Activated CD8-positive, alpha-beta T cell treated with anti-CD3 and anti-CD28 coated beads, Interleukin-2, amount 10 ng/mL, durations not matched to agents 7 days and 5 days (primary cell): Measurements from ENCODE around the gene GSG1L. TPM values are rescaled to one million over a fixed set of nuclear protein-coding genes. Genes with fewer than 3 reads are reported as not detected.

Source experiments
- ATAC-seq: fragments of 150-1000 bp; cut with Tn5 transposase; one replicate; pipeline ENCODE4 v1.10.0; 2021; ENCODE audit warnings: moderate library complexity
- CTCF ChIA-PET: fragments of 350-600 bp; sonication (Branson Sonifier 250); formaldehyde crosslinking; loops from one replicate; lab custom pipeline; 2021; ENCODE audit warnings: antibody characterized with exemption; lab: Charles Lee
- POLR2A ChIA-PET: fragments of 350-600 bp; sonication (Branson Sonifier 250); formaldehyde crosslinking; loops from one replicate; lab custom pipeline; 2021; ENCODE audit warnings: antibody characterized with exemption; lab: Charles Lee
- DNase-seq: peaks from one replicate; pipeline ENCODE4 v3.0.0-alpha.2; 2020
- H3K27ac Mint-ChIP-seq: one replicate; pipeline ENCODE4 v1.8.0; 2021; ENCODE audit warnings: mild to moderate bottlenecking, mixed read lengths
- H3K27me3 Mint-ChIP-seq: one replicate; pipeline ENCODE4 v1.8.0; 2021; ENCODE audit warnings: low read depth, mixed read lengths
- H3K36me3 Mint-ChIP-seq: one replicate; pipeline ENCODE4 v1.8.0; 2021; ENCODE audit warnings: low read depth, mixed read lengths
- H3K4me1 Mint-ChIP-seq: one replicate; pipeline ENCODE4 v1.8.0; 2021; ENCODE audit warnings: low read depth, mixed read lengths
- H3K4me3 Mint-ChIP-seq: one replicate; pipeline ENCODE4 v1.8.0; 2021; ENCODE audit warnings: mild to moderate bottlenecking, mixed read lengths
- H3K9me3 Mint-ChIP-seq: one replicate; pipeline ENCODE4 v1.8.0; 2022; ENCODE audit warnings: mixed read lengths; ENCODE audit not compliant: insufficient read depth
- total RNA-seq, 2 experiments: library from RNA; stranded (reverse); gene quantifications; one replicate each; pipeline ENCODE4 v1.2.3, GENCODE V29; 2021

Gene GSG1L
- total RNA-seq, 2 experiments from 2014 or later, result 0.08 to 0.39 TPM

- Mint-ChIP-seq H3K27me3 (no peaks in the 10 kb centered on the region), H3K27ac (no peak overlapping the region), H3K9me3 (no peaks in the 10 kb centered on the region), H3K36me3 (no peaks in the 10 kb centered on the region), H3K4me1 (no peaks in the 10 kb centered on the region), H3K4me3 (no peak overlapping the region)
- ATAC-seq (no peak), DNase-seq (no peak)
- POLR2A ChIA-PET, result no interaction called here
- CTCF ChIA-PET, result no interaction called here
These were observed 278.9 kb downstream of the GSG1L start for GRCh38 chr16:27784351-27785306.

GRCh38 chr16:27781981-27782880, 281.3 kb downstream of the GSG1L start:
- no peak overlapping the region for H3K4me3 Mint-ChIP-seq
- H3K27me3 Mint-ChIP-seq, result no peaks in the 10 kb centered on the region
- ATAC-seq, result no peak
- no peaks in the 10 kb centered on the region for H3K9me3 Mint-ChIP-seq
- no peaks in the 10 kb centered on the region for H3K4me1 Mint-ChIP-seq
- H3K36me3 Mint-ChIP-seq, result no peaks in the 10 kb centered on the region
- POLR2A ChIA-PET, result no interaction called here
- CTCF ChIA-PET, result no interaction called here
- no peak for DNase-seq
- no peak overlapping the region for H3K27ac Mint-ChIP-seq

- CTCF ChIA-PET, result no interaction called here
- no peak for DNase-seq
- H3K9me3 Mint-ChIP-seq, result no peaks in the 10 kb centered on the region
These were observed 282.4 kb downstream of the GSG1L start for GRCh38 chr16:27781195-27781524.

GRCh38 chr16:27780468-27781194, 282.9 kb downstream of the GSG1L start:
- ATAC-seq, result no peak
- Mint-ChIP-seq H3K9me3 (no peaks in the 10 kb centered on the region), H3K4me1 (no peaks in the 10 kb centered on the region), H3K27me3 (no peaks in the 10 kb centered on the region), H3K36me3 (no peaks in the 10 kb centered on the region), H3K4me3 (no peak overlapping the region), H3K27ac (no peak overlapping the region)
- no peak for DNase-seq
- ChIA-PET CTCF (no interaction called here), POLR2A (no interaction called here)

More at GRCh38 chr16:27781195-27781524, 282.4 kb downstream of the GSG1L start:
- Mint-ChIP-seq H3K4me1 (no peaks in the 10 kb centered on the region), H3K27ac (no peak overlapping the region), H3K36me3 (no peaks in the 10 kb centered on the region), H3K4me3 (no peak overlapping the region), H3K27me3 (no peaks in the 10 kb centered on the region)
- POLR2A ChIA-PET, result no interaction called here
- ATAC-seq, result no peak

- Mint-ChIP-seq H3K4me1 (no peaks in the 10 kb centered on the region), H3K9me3 (no peaks in the 10 kb centered on the region), H3K27me3 (no peaks in the 10 kb centered on the region), H3K27ac (no peak overlapping the region), H3K4me3 (no peak overlapping the region), H3K36me3 (no peaks in the 10 kb centered on the region)
- POLR2A ChIA-PET, result interaction anchor here (0.6 kb wide), 1 partner anchor 17 kb away, joined by 4 read pairs; no protein-coding TSS in a partner anchor
- DNase-seq, result no peak
- CTCF ChIA-PET, result no interaction called here
- no peak for ATAC-seq
These were observed 283.8 kb downstream of the GSG1L start for GRCh38 chr16:27779641-27780164.

- CTCF ChIA-PET, result no interaction called here
These were observed 284.5 kb downstream of the GSG1L start for GRCh38 chr16:27778926-27779570.

GRCh38 chr16:27778171-27778925, 285.2 kb downstream of the GSG1L start:
- Mint-ChIP-seq H3K27me3 (no peaks in the 10 kb centered on the region), H3K4me3 (no peak overlapping the region), H3K36me3 (no peaks in the 10 kb centered on the region), H3K9me3 (no peaks in the 10 kb centered on the region), H3K4me1 (no peaks in the 10 kb centered on the region), H3K27ac (no peak overlapping the region)
- ATAC-seq (no peak), DNase-seq (no peak)
- ChIA-PET POLR2A (no interaction called here), CTCF (no interaction called here)

More at GRCh38 chr16:27778926-27779570, 284.5 kb downstream of the GSG1L start:
- Mint-ChIP-seq H3K27ac (no peak overlapping the region), H3K4me1 (no peaks in the 10 kb centered on the region), H3K9me3 (no peaks in the 10 kb centered on the region), H3K36me3 (no peaks in the 10 kb centered on the region), H3K4me3 (no peak overlapping the region), H3K27me3 (no peaks in the 10 kb centered on the region)
- ATAC-seq (no peak), DNase-seq (no peak)
- POLR2A ChIA-PET, result no interaction called here

- Mint-ChIP-seq H3K4me1 (no peaks in the 10 kb centered on the region), H3K27ac (no peak overlapping the region), H3K9me3 (no peaks in the 10 kb centered on the region), H3K36me3 (no peaks in the 10 kb centered on the region), H3K27me3 (no peaks in the 10 kb centered on the region), H3K4me3 (no peak overlapping the region)
- no peak for DNase-seq
- ATAC-seq, result no peak
- ChIA-PET CTCF (no interaction called here), POLR2A (no interaction called here)
These were observed 286.0 kb downstream of the GSG1L start for GRCh38 chr16:27777527-27777926.

GRCh38 chr16:27776556-27777225, 286.8 kb downstream of the GSG1L start:
- POLR2A ChIA-PET, result no interaction called here
- Mint-ChIP-seq H3K4me1 (no peaks in the 10 kb centered on the region), H3K27ac (no peak overlapping the region), H3K9me3 (no peaks in the 10 kb centered on the region), H3K36me3 (no peaks in the 10 kb centered on the region), H3K27me3 (no peaks in the 10 kb centered on the region), H3K4me3 (no peak overlapping the region)
- CTCF ChIA-PET, result no interaction called here
- no peak for DNase-seq
- no peak for ATAC-seq

GRCh38 chr16:27775254-27775653, 288.3 kb downstream of the GSG1L start:
- ATAC-seq (no peak), DNase-seq (no peak)
- Mint-ChIP-seq H3K9me3 (no peaks in the 10 kb centered on the region), H3K27me3 (no peaks in the 10 kb centered on the region), H3K4me1 (no peaks in the 10 kb centered on the region), H3K36me3 (no peaks in the 10 kb centered on the region), H3K27ac (no peak overlapping the region), H3K4me3 (no peak overlapping the region)
- POLR2A ChIA-PET, result no interaction called here
- CTCF ChIA-PET, result no interaction called here
